HCT116 (cell line): ENCODE results near the gene AMPD3. TPM values are rescaled to one million over a fixed set of nuclear protein-coding genes. Genes with fewer than 3 reads are reported as not detected.

ENCODE experiments used
- ATAC-seq: fragments of 200-7000 bp; cut with Tn5 transposase; 2 replicates; pipeline ENCODE4 v1.9.1; 2020; ENCODE audit warnings: mild to moderate bottlenecking, moderate library complexity
- BruUV-seq: library from RNA; stranded (reverse); fragments of 400-500 nt; replicated peaks from 2 replicates; lab custom pipeline; 2021; lab: Mats Ljungman, UMichigan
- CTCF ChIA-PET: fragments of 300-600 bp; sonication (Branson Sonifier 250); formaldehyde crosslinking; loops from one replicate; lab custom pipeline; 2021; ENCODE audit warnings: antibody characterized with exemption; lab: Charles Lee
- POLR2A ChIA-PET: fragments of 300-600, 350-600 bp; sonication (Branson Sonifier 250); formaldehyde crosslinking; loops from one replicate; lab custom pipeline; 2021; ENCODE audit warnings: antibody characterized with exemption; lab: Charles Lee
- RAD21 ChIA-PET, 2 experiments: fragments of 300-600 bp; sonication (Branson Sonifier 250); formaldehyde crosslinking; loops; one replicate each; lab custom pipeline; 2023; ENCODE audit warnings: low total read pairs in 2 of 2; ENCODE audit not compliant: uncharacterized antibody in 2 of 2, unreplicated experiment in 2 of 2, low non-redundant PET in 1 of 2; lab: Charles Lee
- DNase-seq: peaks from one replicate; pipeline ENCODE4 v3.0.0-alpha.2; 2010; ENCODE audit warnings: low read depth, low spot score
- H2AFZ ChIP-seq: fragments of 200-600 bp; shearing (Covaris generic), sonication (generic); 2 replicates; pipeline ENCODE4 v1.6.1; 2017; ENCODE audit warnings: low read depth, mixed run types, mixed read lengths, antibody characterized with exemption, low read length; ENCODE audit not compliant: poor library complexity, severe bottlenecking
- H3K27ac ChIP-seq: 2 replicates; pipeline ENCODE4 v1.5.1; 2012; ENCODE audit warnings: low read depth, low read length
- H3K27me3 ChIP-seq: fragments of 200-600 bp; sonication (generic); 2 replicates; pipeline ENCODE4 v1.6.1; 2016; ENCODE audit warnings: mixed run types, low read length, mixed read lengths; ENCODE audit not compliant: insufficient read depth
- H3K36me3 ChIP-seq, 2 experiments: fragments of 200-500 bp in 1 of 2; fragments of 200-600 bp in 1 of 2; sonication (Bioruptor generic) in 1 of 2; sonication (generic) in 1 of 2; 2 replicates each; pipeline versions ENCODE4 v1.5.1 to v1.6.1; 2014 to 2016; ENCODE audit warnings: low read length in 2 of 2, inconsistent platforms in 1 of 2, mixed read lengths in 1 of 2, mixed run types in 1 of 2; ENCODE audit not compliant: insufficient read depth in 2 of 2, control insufficient read depth in 1 of 2
- H3K4me1 ChIP-seq, 2 experiments: fragments of 200-600 bp in 1 of 2; sonication (generic) in 1 of 2; 2 replicates each; pipeline versions ENCODE4 v1.5.1 to v1.6.1; 2012 to 2017; ENCODE audit warnings: low read length in 2 of 2, inconsistent platforms in 1 of 2, mild to moderate bottlenecking in 1 of 2, mixed read lengths in 1 of 2, mixed run types in 1 of 2, moderate library complexity in 1 of 2; ENCODE audit not compliant: insufficient read depth in 2 of 2, control insufficient read depth in 1 of 2
- H3K4me2 ChIP-seq: fragments of 200-600 bp; sonication (generic); 2 replicates; pipeline ENCODE4 v1.6.1; 2017; ENCODE audit warnings: mixed run types, low read length, mixed read lengths
- H3K4me3 ChIP-seq, 2 experiments: fragments of 200-600 bp in 1 of 2; sonication (generic) in 1 of 2; replicated peaks in 1 of 2; 2 replicates each; pipeline ENCODE4 v1.5.1; 2011 to 2016; ENCODE audit warnings: low read length in 2 of 2, control low read depth in 1 of 2, low read depth in 1 of 2, mild to moderate bottlenecking in 1 of 2, mixed read lengths in 1 of 2, mixed run types in 1 of 2
- H3K79me2 ChIP-seq: fragments of 200-600 bp; sonication (generic); 2 replicates; pipeline ENCODE4 v1.6.1; 2017; ENCODE audit warnings: mild to moderate bottlenecking, mixed run types, low read length, moderate library complexity, mixed read lengths; ENCODE audit not compliant: insufficient read depth
- H3K9ac ChIP-seq: fragments of 200-600 bp; sonication (generic); 2 replicates; pipeline ENCODE4 v1.6.1; 2016; ENCODE audit warnings: low read length, mixed read lengths
- H3K9me2 ChIP-seq: fragments of 200-600 bp; sonication (generic), shearing (Covaris generic); 2 replicates; pipeline ENCODE4 v1.6.1; 2017; ENCODE audit warnings: mixed run types, mild to moderate bottlenecking, moderate library complexity; ENCODE audit not compliant: insufficient read depth
- H3K9me3 ChIP-seq, 2 experiments: fragments of 200-500 bp in 1 of 2; fragments of 200-600 bp in 1 of 2; sonication (Bioruptor generic) in 1 of 2; sonication (generic) in 1 of 2; 2 replicates each; pipeline ENCODE4 v1.6.1; 2014 to 2017; ENCODE audit warnings: low read length in 2 of 2, mixed read lengths in 2 of 2, inconsistent platforms in 1 of 2, low read depth in 1 of 2, mild to moderate bottlenecking in 1 of 2, mixed run types in 1 of 2, moderate library complexity in 1 of 2; ENCODE audit not compliant: control insufficient read depth in 1 of 2, insufficient read depth in 1 of 2
- H4K20me1 ChIP-seq: fragments of 200-600 bp; sonication (generic), shearing (Covaris generic); 2 replicates; pipeline ENCODE4 v1.6.1; 2017; ENCODE audit warnings: mixed run types, mild to moderate bottlenecking, moderate library complexity; ENCODE audit not compliant: insufficient read depth
- CTCF ChIP-seq, 3 experiments: fragments of 200-600 bp in 1 of 3; sonication (generic) in 1 of 3; IDR thresholded peaks in 2 of 3; conservative IDR thresholded peaks in 1 of 3; 2 replicates each; pipeline ENCODE4 v1.5.1; 2012 to 2017; ENCODE audit warnings: low read depth in 2 of 3, low read length in 2 of 3, antibody characterized with exemption in 1 of 3, borderline replicate concordance in 1 of 3, control low read depth in 1 of 3, mild to moderate bottlenecking in 1 of 3, mixed read lengths in 1 of 3, mixed run types in 1 of 3, moderate library complexity in 1 of 3; ENCODE audit not compliant: insufficient read depth in 1 of 3
- EZH2 ChIP-seq: fragments of 200-600 bp; sonication (generic); IDR thresholded peaks from 2 replicates; pipeline ENCODE4 v1.6.1; 2017; ENCODE audit warnings: antibody characterized with exemption, mixed run types
- FOSL1 ChIP-seq: IDR thresholded peaks from 2 replicates; pipeline ENCODE4 v1.6.1; 2012; ENCODE audit warnings: low read depth
- POLR2AphosphoS5 ChIP-seq: IDR thresholded peaks from 2 replicates; pipeline ENCODE4 v1.6.1; 2011; ENCODE audit warnings: mild to moderate bottlenecking, low read depth, low read length, moderate library complexity
- SRF ChIP-seq: IDR thresholded peaks from 2 replicates; pipeline ENCODE4 v1.6.1; 2012; ENCODE audit warnings: low read depth
- intact Hi-C: fragments of 100-400 bp; cut with micrococcal nuclease; formaldehyde crosslinking; loops from 2 replicates; pipeline ENCODE4 v1.10.0; 2022
- total RNA-seq: library from RNA; stranded (reverse); gene quantifications from one replicate; pipeline ENCODE4 v1.2.1, GENCODE V29; 2021; ENCODE audit not compliant: unreplicated experiment

Gene AMPD3
- total RNA-seq, 1 experiment from 2014 or later, result 25.9 TPM

- H2AFZ ChIP-seq, result no peak overlapping the region
- TF ChIP-seq EZH2 (no peak), SRF (no peak), CTCF (IDR thresholded peaks at IDR 0.05 in 2 of 3, conservative IDR thresholded peaks at IDR 0.05 in 1 of 3; ENCODE audit: borderline replicate concordance in 1 of 3, insufficient read depth in 1 of 3, low read depth in 2 of 3, low read length in 2 of 3) (no peak), FOSL1 (no peak)
- TF ChIP-seq, all 23 proteins: peak for 0
- no peaks in the 10 kb centered on the region for H3K9me2 ChIP-seq
- H3K79me2 ChIP-seq, result no peaks in the 10 kb centered on the region
- ChIA-PET CTCF (no interaction called here), POLR2A (no interaction called here), RAD21 (no interaction called here)
- H3K9ac ChIP-seq, result no peak overlapping the region
- no peaks in the 10 kb centered on the region for H3K36me3 ChIP-seq
- ATAC-seq (no peak), DNase-seq (no peak)
- H3K27me3 ChIP-seq, result no peaks in the 10 kb centered on the region
- intact Hi-C loops, result no loop called here
- H3K4me2 ChIP-seq, result no peak overlapping the region
- no peaks in the 10 kb centered on the region for H3K9me3 ChIP-seq
- no peak overlapping the region for H3K27ac ChIP-seq
- peaks cover 0 to 13% of the 10 kb centered on the region in 2 experiments; a peak in 1 of 4 replicates for H3K4me1 ChIP-seq
- no peaks in the 10 kb centered on the region for H4K20me1 ChIP-seq
- no TSS peak for BruUV-seq
- H3K4me3 ChIP-seq, result no peak overlapping the region
These were observed 11.3 kb upstream of the AMPD3 start for GRCh38 chr11:10443721-10444235.

GRCh38 chr11:10444725-10445315 is 10.2 kb upstream of the AMPD3 start:
- no peak for DNase-seq
- ATAC-seq, result no peak
- Histone ChIP-seq H3K4me3 (no peak overlapping the region), H3K9me3 (no peaks in the 10 kb centered on the region), H3K79me2 (no peaks in the 10 kb centered on the region), H3K4me2 (no peak overlapping the region), H3K27ac (no peak overlapping the region), H2AFZ (no peak overlapping the region), H3K36me3 (no peaks in the 10 kb centered on the region), H3K9ac (no peak overlapping the region), H3K4me1 (peaks cover 0 to 15% of the 10 kb centered on the region in 2 experiments; a peak in 2 of 4 replicates), H3K27me3 (no peaks in the 10 kb centered on the region), H4K20me1 (no peaks in the 10 kb centered on the region), H3K9me2 (no peaks in the 10 kb centered on the region)
- CTCF ChIA-PET, result no interaction called here
- RAD21 ChIA-PET, result no interaction called here
- POLR2A ChIA-PET, result no interaction called here
- BruUV-seq, result no TSS peak
- intact Hi-C loops, result no loop called here
- TF ChIP-seq POLR2AphosphoS5, result no peak
